GM12875 (cell line): Measurements from ENCODE around the gene HLA-E.
"Not testable (repeated sequence)": the region's sequence is repeated elsewhere in the genome, so short reads cannot be mapped to it uniquely, and the experiment has no call there.

Experiments used
- H3K4me3 ChIP-seq: one replicate; pipeline ENCODE4 v1.5.1; 2011; ENCODE audit warnings: low read depth, low read length, control low read depth
- TF ChIP-seq, protein P1 (sequence below): IDR thresholded peaks from 2 replicates; pipeline ENCODE4 v1.5.1; 2011; ENCODE audit warnings: low read depth, mild to moderate bottlenecking, control low read depth, inconsistent platforms, low read length, moderate library complexity, borderline replicate concordance; ENCODE audit not compliant: insufficient read depth

The HLA-E gene

DNA sequence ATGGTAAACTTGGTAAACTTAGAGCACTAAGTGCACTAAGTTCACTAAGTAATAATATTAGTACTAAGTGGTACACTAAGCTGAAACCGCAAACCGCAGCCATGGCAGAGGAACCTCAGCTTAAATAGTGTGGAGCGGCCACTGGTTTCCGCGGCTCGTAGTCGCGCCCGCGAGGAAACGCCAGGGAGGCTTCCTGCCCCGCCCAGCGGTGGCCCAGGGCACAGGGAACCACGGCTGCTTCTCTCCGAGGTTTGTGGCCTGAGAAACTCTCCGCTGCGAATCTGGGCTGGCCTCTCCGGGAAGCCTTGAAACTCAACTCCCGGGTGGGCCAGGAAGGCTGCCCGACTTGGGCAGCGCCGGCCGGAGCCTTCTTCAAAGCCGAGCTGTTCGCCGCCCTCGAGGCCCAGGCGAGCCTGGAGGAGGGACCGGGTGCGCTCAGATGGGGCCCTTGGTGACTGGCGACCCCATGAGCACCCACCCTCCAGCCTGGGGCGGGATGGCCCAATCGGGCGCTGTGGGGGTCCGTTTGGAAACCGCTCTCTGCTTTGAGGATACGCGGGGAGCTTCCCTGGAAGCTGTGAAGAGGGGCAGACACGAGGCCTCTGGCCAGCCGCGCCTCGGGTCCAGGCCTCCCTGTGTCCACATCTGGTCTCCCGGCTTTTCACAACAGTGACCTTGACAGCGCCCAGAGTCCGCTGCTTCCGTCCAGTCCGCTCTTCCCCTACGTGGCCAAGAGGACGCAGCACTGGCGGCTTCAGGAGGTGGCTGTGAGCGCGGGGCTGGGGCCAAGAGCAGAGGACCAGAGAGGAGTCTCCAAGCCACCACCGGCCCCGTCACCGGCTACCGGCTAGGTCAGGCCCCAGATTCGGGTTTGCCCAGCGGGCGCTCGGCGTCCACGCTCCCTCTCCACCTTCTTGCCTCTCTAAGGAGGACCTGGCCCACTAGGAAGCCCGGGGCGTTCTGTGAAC lies 25.4 kb upstream of the HLA-E start:
- TF ChIP-seq, protein P1, sequence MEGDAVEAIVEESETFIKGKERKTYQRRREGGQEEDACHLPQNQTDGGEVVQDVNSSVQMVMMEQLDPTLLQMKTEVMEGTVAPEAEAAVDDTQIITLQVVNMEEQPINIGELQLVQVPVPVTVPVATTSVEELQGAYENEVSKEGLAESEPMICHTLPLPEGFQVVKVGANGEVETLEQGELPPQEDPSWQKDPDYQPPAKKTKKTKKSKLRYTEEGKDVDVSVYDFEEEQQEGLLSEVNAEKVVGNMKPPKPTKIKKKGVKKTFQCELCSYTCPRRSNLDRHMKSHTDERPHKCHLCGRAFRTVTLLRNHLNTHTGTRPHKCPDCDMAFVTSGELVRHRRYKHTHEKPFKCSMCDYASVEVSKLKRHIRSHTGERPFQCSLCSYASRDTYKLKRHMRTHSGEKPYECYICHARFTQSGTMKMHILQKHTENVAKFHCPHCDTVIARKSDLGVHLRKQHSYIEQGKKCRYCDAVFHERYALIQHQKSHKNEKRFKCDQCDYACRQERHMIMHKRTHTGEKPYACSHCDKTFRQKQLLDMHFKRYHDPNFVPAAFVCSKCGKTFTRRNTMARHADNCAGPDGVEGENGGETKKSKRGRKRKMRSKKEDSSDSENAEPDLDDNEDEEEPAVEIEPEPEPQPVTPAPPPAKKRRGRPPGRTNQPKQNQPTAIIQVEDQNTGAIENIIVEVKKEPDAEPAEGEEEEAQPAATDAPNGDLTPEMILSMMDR, result no peak
- no peak overlapping the region for H3K4me3 ChIP-seq

DNA sequence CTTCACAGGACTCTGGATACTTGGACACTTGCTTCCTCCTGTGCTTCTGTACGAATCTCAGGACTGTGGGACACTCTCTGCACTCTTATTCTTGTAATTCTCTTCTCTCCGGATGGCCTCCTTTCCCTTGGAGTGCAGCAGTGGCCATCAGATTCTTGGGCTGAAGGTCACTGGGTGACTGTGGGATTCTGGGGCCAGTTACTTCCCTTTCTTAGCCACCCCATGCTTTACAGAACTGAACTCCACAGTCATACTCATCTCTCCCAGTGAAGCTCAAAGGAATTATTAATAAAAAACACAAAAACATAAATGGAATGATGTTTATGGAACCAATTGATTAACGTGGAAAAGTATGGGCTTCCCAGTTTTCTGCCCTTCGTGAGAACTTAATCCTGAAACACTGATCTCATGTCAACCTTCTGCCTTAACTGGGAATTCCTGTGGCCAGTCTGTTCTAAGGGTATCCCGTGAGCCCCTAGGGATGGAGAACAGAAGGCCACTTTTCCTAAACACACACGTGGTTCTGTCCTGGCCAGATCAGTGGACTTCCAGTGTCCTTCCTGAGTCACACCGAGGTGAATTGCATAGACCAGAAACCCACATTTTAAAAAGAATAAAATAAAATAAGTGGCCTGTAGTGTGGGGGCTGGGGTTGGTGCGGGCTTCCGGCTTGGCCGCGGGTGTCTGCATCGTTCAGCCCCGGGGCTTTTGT lies 23.6 kb upstream of the HLA-E start:
- no peak overlapping the region for H3K4me3 ChIP-seq

DNA sequence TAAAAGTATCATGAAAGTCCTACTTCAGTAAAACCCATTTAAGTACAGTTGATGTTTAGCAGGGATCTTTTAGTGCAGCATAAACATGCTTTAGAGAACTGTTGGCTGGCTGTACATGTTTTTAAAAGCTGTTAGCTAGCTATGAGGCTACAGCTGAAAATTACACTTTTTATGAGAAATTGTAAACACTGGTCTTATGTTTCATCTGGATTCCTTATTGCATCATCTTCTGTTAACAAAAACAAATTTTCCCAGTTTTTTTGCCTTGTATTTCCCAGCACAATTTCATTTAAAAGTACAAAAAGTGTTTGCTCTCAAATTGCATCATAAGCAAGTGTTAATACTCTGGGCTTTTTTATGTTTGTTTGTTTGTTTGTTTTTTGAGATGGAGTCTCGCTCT lies 18.3 kb upstream of the HLA-E start:
- TF ChIP-seq, protein P1, result no peak
- H3K4me3 ChIP-seq, result no peak overlapping the region

More for the DNA sequence above, 23.6 kb upstream of the HLA-E start:
- TF ChIP-seq, protein P1, result no peak

DNA sequence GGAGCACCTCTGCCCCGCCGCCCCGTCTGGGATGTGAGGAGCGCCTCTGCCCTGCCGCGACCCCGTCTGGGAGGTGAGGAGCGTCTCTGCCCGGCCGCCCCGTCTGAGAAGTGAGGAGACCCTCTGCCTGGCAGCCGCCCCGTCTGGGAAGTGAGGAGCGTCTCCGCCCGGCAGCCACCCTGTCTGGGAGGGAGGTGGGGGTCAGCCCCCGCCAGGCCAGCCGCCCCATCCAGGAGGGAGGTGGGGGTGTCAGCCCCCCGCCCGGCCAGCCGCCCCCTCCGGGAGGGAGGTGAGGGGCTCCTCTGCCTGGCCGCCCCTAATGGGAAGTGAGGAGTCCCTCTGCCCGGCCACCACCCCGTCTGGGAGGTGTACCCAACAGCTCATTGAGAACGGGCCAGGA lies 14.2 kb upstream of the HLA-E start:
- H3K4me3 ChIP-seq, result not testable (repeated sequence)

DNA sequence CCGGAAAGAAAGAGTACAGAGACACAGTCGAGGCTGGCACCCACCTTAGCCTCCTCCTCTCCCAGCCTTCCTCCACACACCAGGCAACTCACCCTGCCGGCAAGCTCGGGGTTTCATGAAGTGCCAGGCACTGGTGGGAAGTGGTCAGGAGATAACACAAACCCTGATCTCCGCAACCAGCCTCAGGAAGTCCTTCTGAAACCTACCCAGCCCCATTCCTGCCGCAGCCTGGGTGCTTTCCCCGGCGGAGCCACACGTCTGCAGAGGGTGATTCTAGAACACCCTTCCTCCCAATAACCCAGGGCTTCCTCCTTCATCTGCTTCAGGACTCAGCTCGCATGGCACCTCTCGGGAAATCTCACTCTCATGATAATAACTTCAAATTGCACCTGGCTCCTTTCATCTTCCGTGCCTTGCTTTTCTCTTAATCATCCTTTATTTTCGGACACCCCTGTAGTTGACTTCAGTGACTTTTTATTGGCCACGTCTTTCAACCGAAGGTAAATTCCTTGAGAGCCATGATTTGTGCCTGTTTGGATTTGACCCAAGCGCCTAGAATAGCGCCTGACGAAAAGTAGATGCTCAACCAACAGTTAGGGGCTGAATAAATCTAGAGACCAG lies 8.7 kb upstream of the HLA-E start:
- no peak overlapping the region for H3K4me3 ChIP-seq
- TF ChIP-seq, protein P1, result no peak

DNA sequence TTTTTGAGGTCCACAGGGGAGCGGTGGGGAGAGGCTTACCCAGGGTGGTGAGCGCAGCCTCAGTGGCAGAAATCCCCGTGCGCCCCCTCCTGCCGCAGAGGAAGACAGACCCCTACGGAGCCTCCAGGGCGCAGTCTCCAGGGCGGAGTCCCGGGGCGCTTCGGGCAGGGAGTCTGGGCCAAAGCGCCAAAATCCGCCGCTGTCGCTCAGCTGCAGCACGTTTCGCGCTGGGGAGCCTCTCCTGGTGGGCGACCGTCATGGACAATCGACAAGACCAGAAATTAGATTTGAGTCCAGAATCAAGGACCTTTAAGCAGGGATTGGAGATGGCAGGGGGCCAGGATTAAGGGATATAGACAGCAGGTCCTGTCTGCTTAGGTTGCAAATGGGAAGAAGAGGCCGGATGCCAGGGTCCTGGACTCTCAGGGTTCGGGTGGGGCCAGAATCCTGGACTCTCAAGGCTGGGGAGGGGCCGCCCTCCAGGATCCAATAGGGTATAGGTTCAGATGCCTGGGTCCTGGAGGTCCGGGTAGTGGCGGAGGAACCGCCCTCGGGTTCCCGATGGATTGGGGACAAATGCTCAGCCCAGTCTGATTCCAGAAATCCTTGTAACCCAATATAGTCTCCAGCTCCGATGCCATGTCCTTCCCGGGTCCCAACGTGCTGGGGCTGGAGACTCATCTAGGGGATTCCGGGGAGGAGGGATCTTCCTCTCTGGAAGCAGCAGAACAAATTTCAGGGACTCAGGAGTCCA lies 7.9 kb upstream of the HLA-E start:
- TF ChIP-seq, protein P1, result no peak
- no peak overlapping the region for H3K4me3 ChIP-seq

DNA sequence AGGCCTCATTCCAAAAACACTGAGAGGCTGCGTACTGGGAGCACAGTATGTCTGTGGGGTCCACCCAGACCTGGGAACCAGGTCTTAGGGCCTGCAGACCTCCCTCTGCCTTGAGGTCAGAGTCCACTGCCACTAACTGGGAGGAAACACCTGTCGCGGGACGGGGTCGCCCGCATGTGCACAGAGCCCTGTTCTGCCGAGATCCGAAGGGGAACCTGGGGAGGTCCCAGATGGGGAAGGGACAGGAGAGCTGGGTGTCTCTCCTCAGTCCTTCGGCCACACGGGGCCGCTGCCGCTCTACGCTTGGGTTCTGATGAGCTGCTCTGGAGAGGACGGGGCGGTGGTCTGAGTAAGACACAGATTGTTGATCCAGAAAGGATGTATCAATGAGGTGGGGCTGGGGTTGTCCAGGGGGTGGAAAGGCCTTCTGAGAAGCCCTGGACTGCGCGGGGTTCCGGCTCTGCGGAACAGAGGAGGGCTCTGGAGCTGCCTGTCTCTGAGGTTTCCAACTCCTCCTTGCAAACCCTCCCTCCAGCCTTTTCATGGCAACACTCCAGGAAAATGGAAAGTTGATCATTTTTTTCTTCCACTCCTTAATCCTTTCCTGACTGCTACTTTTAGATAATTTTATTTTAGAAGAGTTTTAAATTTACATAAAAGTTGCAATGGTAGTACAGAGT lies 7.2 kb upstream of the HLA-E start:
- TF ChIP-seq, protein P1, result peak; percentile 91
- not testable (repeated sequence) for H3K4me3 ChIP-seq
